HepG2 (cell line): ENCODE results near the gene NEK9. TPM values are rescaled to one million over a fixed set of nuclear protein-coding genes. Genes with fewer than 3 reads are reported as not detected.

Experiments used
- AKNA ChIP-seq: sonication (generic); formaldehyde crosslinking; IDR thresholded peaks from 2 replicates; pipeline ENCODE4 v1.4.0; 2020; ENCODE audit warnings: missing genetic modification reagents, borderline replicate concordance
- ATF4 ChIP-seq, 2 experiments: fragments of 450-650 bp in 1 of 2; sonication (generic) in 1 of 2; formaldehyde crosslinking; IDR thresholded peaks; 2 replicates each; pipeline versions ENCODE4 v1.5.0 to v1.8.0; 2020 to 2022; ENCODE audit warnings: mild to moderate bottlenecking in 1 of 2, missing genetic modification reagents in 1 of 2
- DBP ChIP-seq: sonication (generic); formaldehyde crosslinking; IDR thresholded peaks from 2 replicates; pipeline ENCODE4 v1.4.0; 2020; ENCODE audit warnings: missing genetic modification reagents; ENCODE audit errors: not compliant biosample characterization
- GABPA ChIP-seq, 2 experiments: IDR thresholded peaks; 2 replicates each; pipeline ENCODE4 v1.6.1; 2011 to 2016; ENCODE audit warnings: low read depth in 2 of 2, low read length in 1 of 2, missing biosample characterization in 1 of 2, missing genetic modification characterization in 1 of 2
- HOMEZ ChIP-seq: IDR thresholded peaks from 2 replicates; pipeline ENCODE4 v1.6.1; 2016; ENCODE audit warnings: low read depth
- JUN ChIP-seq: sonication (generic); formaldehyde crosslinking; IDR thresholded peaks from 2 replicates; pipeline ENCODE4 v1.4.0; 2020; ENCODE audit warnings: mild to moderate bottlenecking, missing genetic modification reagents
- KLF11 ChIP-seq: IDR thresholded peaks from 2 replicates; pipeline ENCODE4 v1.6.1; 2016; ENCODE audit warnings: missing compliant biosample characterization
- NR2F6 ChIP-seq, 2 experiments: IDR thresholded peaks; 2 replicates each; pipeline ENCODE4 v1.6.1; 2016; ENCODE audit warnings: antibody characterized with exemption in 1 of 2, mild to moderate bottlenecking in 1 of 2
- PAX8 ChIP-seq: sonication (generic); formaldehyde crosslinking; IDR thresholded peaks from 2 replicates; pipeline ENCODE4 v1.8.0; 2022; ENCODE audit warnings: mild to moderate bottlenecking, missing genetic modification reagents, borderline replicate concordance
- ZFP1 ChIP-seq: IDR thresholded peaks from 2 replicates; pipeline ENCODE4 v1.6.1; 2016
- ZFX ChIP-seq: sonication (generic); formaldehyde crosslinking; IDR thresholded peaks from 2 replicates; pipeline ENCODE4 v1.4.0; 2020; ENCODE audit warnings: mild to moderate bottlenecking, low read depth, missing genetic modification reagents, moderate library complexity
- ZNF232 ChIP-seq: sonication (generic); formaldehyde crosslinking; IDR thresholded peaks from 2 replicates; pipeline ENCODE4 v1.4.0; 2020; ENCODE audit warnings: missing genetic modification reagents, borderline replicate concordance
- ZNF382 ChIP-seq: sonication (generic); formaldehyde crosslinking; IDR thresholded peaks from 2 replicates; pipeline ENCODE4 v1.5.0; 2020; ENCODE audit warnings: missing genetic modification reagents, mild to moderate bottlenecking, borderline replicate concordance
- ZNF576 ChIP-seq: sonication (generic); formaldehyde crosslinking; IDR thresholded peaks from 2 replicates; pipeline ENCODE4 v1.4.0; 2020; ENCODE audit warnings: mild to moderate bottlenecking, missing genetic modification reagents
- ZNF577 ChIP-seq: sonication (generic); formaldehyde crosslinking; IDR thresholded peaks from 2 replicates; pipeline ENCODE4 v1.4.0; 2020; ENCODE audit warnings: mild to moderate bottlenecking, low read depth, missing genetic modification reagents, borderline replicate concordance
- ZNF678 ChIP-seq: sonication (generic); formaldehyde crosslinking; IDR thresholded peaks from 2 replicates; pipeline ENCODE4 v1.4.0; 2020; ENCODE audit warnings: mild to moderate bottlenecking, missing genetic modification reagents
- polyA plus RNA-seq, 8 experiments: library from polyadenylated mRNA; depleted of rRNA in 3 of 8; stranded (reverse) in 7 of 8; unstranded in 1 of 8; fragments of >200 nt; fragmentation: Illumina TruSeq in 4 of 8; extraction: Trizol in 4 of 8; gene quantifications; 2 replicates each; pipeline versions ENCODE4 v1.2.1 to v1.2.3, GENCODE V29; 2011 to 2016; ENCODE audit warnings: low read depth in 4 of 8, missing spikeins in 1 of 8, mixed read lengths in 1 of 8; ENCODE audit not compliant: insufficient read depth in 1 of 8
- total RNA-seq, 5 experiments: library from RNA; depleted of rRNA; stranded (reverse); fragments of >200 nt; fragmentation: Illumina TruSeq; extraction: Trizol; gene quantifications; 2 replicates each; pipeline ENCODE4 v1.2.3, GENCODE V29; 2016; ENCODE audit warnings: low read depth in 1 of 5

NEK9 gene
- total and polyA plus RNA-seq, 2 of the 13 experiments (the other 11 are each of a cell fraction or from before 2014, with no cell fraction given) = 16.5 to 27.3 TPM

- TF ChIP-seq ZNF576 (CRISPR knock-in tag) (no peak), ATF4 (CRISPR knock-in tag; IDR thresholded peaks at IDR 0.05) (no peak; a peak in 1 of 4 replicates), DBP (CRISPR knock-in tag) (no peak), AKNA (peak; percentile 88; the same call in 1 of the 2 replicates), PAX8 (CRISPR knock-in tag) (peak; percentile 92; the same call in 1 of the 2 replicates), ZFP1 (CRISPR knock-in tag) (0 out of 2 replicates have a peak, but pooled peaks have one; percentile 31), NR2F6 (IDR thresholded peaks at IDR 0.05) (no peak; the same call in 1 of the 2 replicates), NR2F6 (CRISPR knock-in tag; IDR thresholded peaks at IDR 0.05) (no peak), ZNF678 (peak; percentile 84; the same call in 1 of the 2 replicates), ZNF382 (no peak), ZNF577 (CRISPR knock-in tag) (no peak), ZNF232 (CRISPR knock-in tag) (peak; percentile 75; the same call in 1 of the 2 replicates), HOMEZ (CRISPR knock-in tag) (peak; percentile 35; the same call in 1 of the 2 replicates), ZFX (CRISPR knock-in tag) (peak; percentile 100), KLF11 (peak; percentile 55; the same call in 1 of the 2 replicates), GABPA (IDR thresholded peaks at IDR 0.05; ENCODE audit: low read depth, low read length) (peak; percentile 90), GABPA (CRISPR knock-in tag; IDR thresholded peaks at IDR 0.05; ENCODE audit: low read depth) (peak; percentile 98), JUN (no peak; the same call in 1 of the 2 replicates)
Observed at GRCh38 chr14:75126679-75127473, at the start of gene NEK9 (continued).
